NCI-H82 (cell line): Measurements from ENCODE around the gene SALL1.

Source experiments
- DNase-seq: peaks from one replicate; lab custom pipeline; 2025; lab: John Stamatoyannopoulos, UW

SALL1 gene

GRCh38 chr16:51141106-51141505 is 10.0 kb downstream of the SALL1 start:
- no peak for DNase-seq

- DNase-seq, result no peak
Measured at GRCh38 chr16:51140112-51140511, 11.0 kb downstream of the SALL1 start.

- DNase-seq, result no peak
Measured at GRCh38 chr16:51139568-51139967, 11.5 kb downstream of the SALL1 start.

GRCh38 chr16:51138178-51138577 is 12.9 kb downstream of the SALL1 start:
- no peak for DNase-seq

GRCh38 chr16:51137097-51137496 is 14.0 kb downstream of the SALL1 start:
- no peak for DNase-seq

- no peak for DNase-seq
Measured at GRCh38 chr16:51134876-51135275, 16.2 kb downstream of the SALL1 start.

- no peak for DNase-seq
Measured at GRCh38 chr16:51134269-51134812, 16.7 kb downstream of the SALL1 start.

- no peak for DNase-seq
Measured at GRCh38 chr16:51133688-51134087, 17.4 kb downstream of the SALL1 start.

- peak; percentile 50 for DNase-seq
Measured at GRCh38 chr16:51133183-51133582, 17.9 kb downstream of the SALL1 start.

GRCh38 chr16:51132490-51133115 is 18.5 kb downstream of the SALL1 start:
- DNase-seq, result no peak

GRCh38 chr16:51131619-51132018 is 19.5 kb downstream of the SALL1 start:
- DNase-seq, result no peak

GRCh38 chr16:51129105-51129504 is 22.0 kb downstream of the SALL1 start:
- DNase-seq, result peak; percentile 78

- DNase-seq, result no peak
Measured at GRCh38 chr16:51125992-51126391, 25.1 kb downstream of the SALL1 start.

GRCh38 chr16:51124896-51125295 is 26.2 kb downstream of the SALL1 start:
- no peak for DNase-seq

GRCh38 chr16:51121850-51122249 is 29.2 kb downstream of the SALL1 start:
- no peak for DNase-seq

- no peak for DNase-seq
Measured at GRCh38 chr16:51120730-51121347, 30.2 kb downstream of the SALL1 start.

- DNase-seq, result no peak
Measured at GRCh38 chr16:51119973-51120729, 30.9 kb downstream of the SALL1 start.

- no peak for DNase-seq
Measured at GRCh38 chr16:51119556-51119955, 31.5 kb downstream of the SALL1 start.

GRCh38 chr16:51116353-51116752 is 34.7 kb downstream of the SALL1 start:
- DNase-seq, result peak; percentile 10

- DNase-seq, result no peak
Measured at GRCh38 chr16:51114382-51114781, 36.7 kb downstream of the SALL1 start.

GRCh38 chr16:51113236-51114125 is 37.6 kb downstream of the SALL1 start:
- no peak for DNase-seq

- DNase-seq, result no peak
Measured at GRCh38 chr16:51112323-51112722, 38.7 kb downstream of the SALL1 start.
